GM18526 (cell line): ENCODE data around the gene MERTK.

Experiments
- POLR2A ChIP-seq: IDR thresholded peaks from 3 replicates; pipeline ENCODE4 v1.6.1; 2011; ENCODE audit not compliant: insufficient read length; ENCODE audit errors: extremely low read depth

The MERTK gene

DNA sequence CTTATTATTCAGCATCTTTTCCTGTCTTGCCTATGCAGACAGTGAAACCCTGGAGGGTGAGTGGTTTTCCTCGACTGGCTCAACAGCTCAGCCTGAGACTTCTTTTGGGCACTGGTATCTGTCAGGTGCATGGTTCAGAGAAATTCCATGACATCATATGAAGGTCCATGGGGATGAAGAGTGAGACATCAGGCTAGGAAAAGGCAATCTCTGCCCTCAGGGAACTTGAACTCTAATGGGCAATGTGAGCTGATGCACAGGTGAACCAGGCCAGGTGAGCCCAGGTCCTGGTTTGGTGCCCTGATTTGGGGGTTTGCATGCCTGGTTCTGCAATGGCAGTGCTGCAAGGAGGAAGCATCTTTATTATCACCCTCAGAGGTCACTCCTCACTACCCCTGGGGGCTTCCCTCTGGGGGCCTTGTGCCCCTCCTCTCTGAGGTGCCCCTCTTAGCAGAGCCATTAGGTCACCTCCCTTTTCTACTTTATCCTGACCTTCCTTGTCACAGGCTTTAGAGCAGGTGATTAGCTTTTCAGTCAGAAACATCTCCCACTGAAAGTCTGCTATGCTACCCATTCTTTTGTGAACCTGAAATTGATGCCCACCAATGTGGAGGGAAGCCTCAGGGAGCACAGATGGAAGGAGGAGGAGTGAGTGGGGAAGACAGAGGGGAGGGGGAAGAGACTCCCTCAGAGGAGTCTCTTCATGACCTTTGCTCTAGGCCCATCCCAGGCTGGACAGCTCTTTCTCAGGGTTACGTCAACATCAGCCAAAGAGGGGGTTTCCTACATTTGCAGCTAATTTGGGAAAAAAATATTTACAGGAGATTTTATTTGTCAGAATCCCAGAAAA lies 47.3 kb downstream of the MERTK start:
- no peak for TF ChIP-seq POLR2A

DNA sequence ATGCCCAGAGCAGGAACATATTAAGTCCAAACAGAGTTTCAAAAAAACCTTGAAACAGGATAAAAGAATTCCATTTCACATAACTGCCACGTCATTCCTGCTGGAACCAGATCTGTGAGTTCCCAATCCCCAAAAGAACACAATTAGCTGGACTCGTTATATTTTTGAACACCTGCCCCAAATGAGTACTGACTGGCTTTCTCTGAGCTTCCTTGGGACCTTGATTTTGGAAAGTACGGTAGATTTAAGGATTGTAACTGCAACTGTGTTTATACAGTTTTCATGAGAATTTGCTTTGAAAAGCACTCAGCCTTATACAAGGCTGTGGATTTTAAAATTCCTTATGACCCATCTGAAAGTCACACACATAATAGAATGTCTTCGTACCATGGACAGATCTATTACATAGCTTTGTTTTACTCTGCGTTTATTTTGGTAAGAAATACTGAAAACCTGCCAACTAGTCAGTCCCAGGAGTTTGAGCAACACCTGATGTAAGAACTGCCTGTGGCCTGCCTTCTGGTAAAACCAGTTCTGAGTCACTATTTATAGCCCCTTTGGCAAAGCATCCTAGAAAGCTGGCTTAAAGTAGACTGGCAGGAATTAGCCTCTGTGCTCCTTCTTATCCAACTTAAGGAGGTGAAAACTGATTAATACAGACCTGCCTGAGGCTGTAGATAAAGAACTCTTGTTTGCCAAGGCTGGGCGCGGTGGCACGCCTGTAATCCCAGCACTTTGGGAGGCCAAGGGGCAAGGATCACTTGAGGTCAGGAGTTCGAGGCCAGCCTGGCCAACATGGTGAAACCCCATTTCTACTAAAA lies 48.1 kb downstream of the MERTK start:
- TF ChIP-seq POLR2A = no peak

DNA sequence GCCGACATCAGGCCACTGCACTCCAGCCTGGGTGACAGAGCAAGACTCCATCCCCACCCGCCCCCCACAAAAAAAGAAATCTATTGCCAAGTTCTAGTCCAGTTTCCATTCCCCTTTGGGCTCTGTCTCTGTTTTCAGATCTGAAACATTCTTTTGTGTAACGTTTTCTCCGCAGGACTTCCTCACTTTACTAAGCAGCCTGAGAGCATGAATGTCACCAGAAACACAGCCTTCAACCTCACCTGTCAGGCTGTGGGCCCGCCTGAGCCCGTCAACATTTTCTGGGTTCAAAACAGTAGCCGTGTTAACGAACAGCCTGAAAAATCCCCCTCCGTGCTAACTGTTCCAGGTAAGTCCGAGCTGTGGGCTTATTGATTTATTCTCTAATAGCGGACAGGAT lies 48.8 kb downstream of the MERTK start:
- no peak for TF ChIP-seq POLR2A

DNA sequence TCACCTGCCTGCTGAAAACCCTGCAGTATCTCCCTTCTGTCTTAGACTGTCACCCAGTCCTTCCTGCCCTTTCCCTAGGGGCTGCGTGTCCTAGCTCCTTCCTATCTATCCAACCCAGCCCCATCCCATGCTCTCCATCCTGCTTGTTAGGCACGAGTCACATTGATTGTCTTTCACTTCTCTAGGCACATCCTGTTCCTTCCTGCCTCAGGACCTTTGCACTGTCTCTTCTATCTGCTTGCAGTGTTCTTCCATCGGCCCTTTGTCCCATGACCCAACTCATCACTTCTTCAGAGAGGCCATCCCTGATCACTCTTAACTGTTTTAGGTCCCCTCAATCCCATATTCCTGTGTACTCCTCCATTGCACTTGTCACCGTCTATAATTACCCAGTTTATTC lies 50.4 kb downstream of the MERTK start:
- no peak for TF ChIP-seq POLR2A

DNA sequence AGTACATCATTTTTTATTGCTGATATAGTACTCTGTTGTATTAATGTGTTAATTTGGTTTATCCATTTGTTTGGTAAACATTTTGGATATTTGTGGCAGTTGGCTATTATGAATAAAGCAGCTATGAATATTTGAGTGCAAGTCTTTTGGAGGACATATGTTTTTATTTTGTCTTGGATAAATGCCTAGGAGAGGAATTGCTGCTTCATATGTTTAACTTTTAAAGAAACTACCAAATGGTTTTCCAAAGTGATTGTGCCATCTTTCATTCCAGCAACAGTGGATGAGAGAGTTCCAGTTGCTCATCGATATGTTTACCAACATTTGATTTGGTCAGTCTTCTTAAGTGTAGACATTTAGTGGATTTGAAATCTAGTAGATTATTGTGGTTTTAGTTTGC lies 51.8 kb downstream of the MERTK start:
- TF ChIP-seq POLR2A = no peak

DNA sequence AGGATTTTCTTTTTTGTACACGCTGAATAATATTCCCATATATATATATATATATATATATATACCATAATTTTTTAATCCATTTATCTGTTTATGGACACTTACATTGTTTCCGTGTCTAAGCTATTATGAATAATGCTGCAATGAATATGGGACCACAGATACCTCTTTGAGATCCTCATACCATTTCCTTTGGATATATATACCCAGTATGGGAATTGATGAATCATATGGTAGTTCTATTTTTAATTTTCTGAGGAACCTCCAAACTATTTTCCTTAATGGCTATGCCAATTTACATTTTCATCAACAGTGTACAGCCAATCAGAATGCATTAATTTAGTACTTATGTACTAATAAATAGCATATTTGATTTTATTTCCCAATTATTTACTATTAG lies 53.1 kb downstream of the MERTK start:
- TF ChIP-seq POLR2A = no peak

DNA sequence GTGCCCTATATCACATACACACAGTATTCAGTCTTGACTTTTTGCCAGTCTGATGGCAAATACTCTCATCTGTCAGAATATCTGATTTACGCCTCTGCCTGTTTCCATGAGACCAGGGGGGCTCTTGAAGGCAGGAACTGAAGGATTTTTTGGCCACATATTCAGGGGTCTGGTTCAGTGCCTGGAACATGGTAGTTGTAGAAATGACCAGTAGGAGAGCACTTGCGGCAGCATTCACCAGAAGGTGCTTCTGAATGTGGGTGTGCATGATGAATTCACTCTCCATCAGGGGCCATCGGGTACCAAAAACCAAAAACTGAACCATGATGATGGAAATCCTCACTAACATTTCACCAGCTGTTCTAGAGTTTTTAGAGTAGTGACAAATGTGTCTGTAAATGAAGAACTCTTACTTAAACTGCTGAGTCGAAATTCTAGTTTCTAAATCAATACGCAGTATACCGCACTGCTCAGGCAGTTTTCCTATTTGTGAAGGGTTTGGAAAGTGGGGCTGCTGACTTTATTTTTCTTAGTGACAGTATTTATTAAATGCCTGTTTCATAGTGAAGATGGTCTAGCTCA lies 54.6 kb downstream of the MERTK start:
- TF ChIP-seq POLR2A = no peak

DNA sequence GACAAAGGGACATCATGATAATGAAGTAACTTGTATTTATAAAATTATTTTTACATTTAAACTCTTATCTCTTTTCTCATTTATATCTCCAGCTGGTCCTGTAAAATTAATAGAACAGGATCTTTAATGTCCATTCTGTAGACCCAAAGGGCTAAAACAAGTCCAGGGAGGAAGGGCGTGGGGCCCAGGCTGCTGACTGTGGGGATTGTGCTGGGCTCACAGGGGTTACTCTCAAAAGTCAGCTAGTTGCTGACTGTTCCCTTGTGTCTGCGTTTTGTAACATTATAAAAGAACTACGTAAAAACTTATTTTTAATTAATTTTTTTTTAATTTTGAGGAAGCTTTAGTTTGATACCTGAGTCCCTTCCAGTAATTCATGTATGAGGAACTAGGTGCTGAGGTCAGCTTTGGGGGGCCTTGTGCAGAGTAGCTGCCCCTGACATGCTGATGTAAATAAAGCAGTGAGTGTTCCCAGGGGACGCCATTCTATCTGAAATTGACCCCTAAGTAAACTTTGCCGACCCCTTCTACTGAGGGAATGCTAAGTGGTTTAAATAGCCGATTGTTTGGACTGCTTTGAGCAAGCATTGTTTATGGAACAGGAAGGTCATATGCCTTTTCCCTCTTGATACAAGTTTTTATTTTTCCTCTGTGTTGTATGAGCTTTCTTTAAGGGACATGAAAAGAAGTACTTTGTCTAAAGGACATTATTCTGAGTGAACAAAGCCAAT lies 56.4 kb downstream of the MERTK start:
- TF ChIP-seq POLR2A = no peak

DNA sequence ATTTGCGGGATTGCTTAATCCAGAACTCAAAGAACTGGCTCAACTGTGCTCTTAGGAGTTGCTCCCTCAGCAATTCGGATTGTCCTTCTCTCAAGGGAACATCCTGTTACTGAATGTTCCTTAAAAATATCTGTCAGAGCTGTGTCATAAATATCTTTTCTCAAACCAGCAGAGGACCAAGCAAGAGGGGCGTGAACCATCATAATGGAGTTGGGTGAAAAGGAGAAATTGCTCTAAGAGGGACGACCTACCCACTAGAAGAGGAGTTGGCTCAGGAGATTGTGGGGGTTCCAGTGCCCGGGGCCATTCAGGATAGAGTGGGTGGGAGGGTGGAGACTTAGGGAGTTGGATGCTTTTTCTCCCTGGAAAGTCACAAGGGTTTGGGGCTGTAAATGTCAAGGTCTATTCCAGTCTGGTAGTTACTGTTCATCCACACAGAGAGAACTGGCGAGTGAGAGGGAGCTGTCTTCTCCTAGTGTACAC lies 59.5 kb downstream of the MERTK start:
- no peak for TF ChIP-seq POLR2A

DNA sequence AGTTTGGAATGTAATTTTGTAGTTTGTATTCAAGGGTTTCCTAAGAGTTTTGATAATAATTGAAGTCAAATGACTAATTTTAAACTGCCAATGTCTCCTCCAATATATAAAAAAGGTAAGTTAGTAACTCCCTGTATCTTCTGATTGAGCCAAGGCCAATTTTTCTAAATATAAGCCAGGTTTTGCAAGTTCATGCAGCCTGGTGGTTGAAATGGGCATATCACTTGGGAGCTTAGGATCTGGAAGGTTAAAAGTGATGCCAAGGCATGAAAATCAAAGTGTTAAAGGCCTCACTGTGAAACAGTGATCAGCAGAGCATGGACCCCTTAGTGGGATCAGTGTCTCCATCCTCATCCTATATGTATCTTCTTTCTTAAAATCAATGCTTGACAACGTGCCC lies 60.5 kb downstream of the MERTK start:
- TF ChIP-seq POLR2A = no peak

DNA sequence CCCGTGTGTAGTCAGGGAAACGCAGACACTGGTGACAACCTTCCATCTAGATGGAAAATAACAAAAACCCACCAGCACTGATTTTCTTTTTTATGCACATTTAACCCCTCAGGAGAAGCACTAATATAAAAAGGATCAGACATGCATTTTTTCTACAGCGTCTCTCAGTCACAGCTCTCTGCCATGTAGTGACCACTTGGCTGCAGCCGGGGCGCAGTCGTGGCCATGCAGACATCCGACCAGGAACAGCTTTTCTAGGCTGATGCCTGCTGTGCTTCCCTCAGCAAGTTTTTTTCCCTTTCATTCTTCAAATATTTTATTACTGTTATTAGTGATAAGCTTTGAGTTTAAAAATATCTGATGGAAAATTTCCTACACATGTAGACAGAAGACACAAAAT lies 63.3 kb downstream of the MERTK start:
- no peak for TF ChIP-seq POLR2A

DNA sequence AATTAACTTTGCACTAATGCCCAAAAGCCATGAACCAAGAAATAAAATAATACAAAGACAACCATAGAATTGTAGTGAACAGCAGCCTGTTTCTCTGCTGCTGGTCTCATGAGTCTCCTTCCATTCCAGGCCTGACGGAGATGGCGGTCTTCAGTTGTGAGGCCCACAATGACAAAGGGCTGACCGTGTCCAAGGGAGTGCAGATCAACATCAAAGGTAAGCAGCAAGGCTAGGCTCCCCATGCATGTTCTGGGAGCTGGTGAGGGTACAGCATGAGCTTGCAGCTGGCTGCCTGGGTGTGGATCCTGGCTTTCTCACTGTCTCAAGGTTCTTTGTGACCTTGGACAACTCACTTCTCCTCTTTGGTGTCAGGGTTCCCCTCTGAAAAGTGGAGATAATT lies 66.7 kb downstream of the MERTK start:
- TF ChIP-seq POLR2A = no peak

DNA sequence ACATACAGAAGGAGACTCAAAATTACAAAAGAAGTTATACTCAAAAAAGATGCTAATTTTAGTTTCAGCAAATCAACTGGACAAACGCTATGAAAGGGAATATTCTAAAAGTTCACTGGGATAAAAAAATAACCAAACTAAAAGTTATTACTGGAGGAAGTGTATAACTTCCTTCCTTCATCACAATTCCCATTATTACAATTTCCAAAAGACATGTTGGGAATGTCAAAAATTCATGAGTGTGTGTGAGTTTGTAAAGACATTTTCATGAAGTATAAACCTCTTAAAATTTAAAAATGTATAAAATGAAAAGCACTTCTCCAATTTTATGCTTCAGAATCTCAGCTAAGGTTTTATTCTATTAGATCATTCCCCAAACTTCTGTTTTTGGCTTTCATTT lies 67.8 kb downstream of the MERTK start:
- no peak for TF ChIP-seq POLR2A

DNA sequence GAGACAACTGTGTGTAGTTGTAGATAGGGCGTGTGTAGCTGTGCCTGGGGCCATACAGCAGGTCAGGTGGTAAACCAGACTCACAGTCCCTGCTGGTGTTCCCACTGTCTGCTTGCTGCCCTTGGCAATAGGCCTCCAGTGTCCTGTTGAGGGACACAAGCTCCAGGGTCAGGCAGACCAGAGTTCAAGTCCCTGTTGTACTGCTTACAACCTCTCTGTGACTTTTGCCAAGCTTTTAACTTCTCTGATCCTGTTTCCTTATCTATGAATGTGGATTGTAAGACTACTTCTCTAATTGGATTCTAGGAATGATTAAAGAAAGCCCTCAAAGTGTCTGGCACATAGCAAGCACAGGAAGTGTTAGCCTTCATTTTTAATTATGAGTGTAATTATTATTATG lies 68.6 kb downstream of the MERTK start:
- TF ChIP-seq POLR2A = no peak

DNA sequence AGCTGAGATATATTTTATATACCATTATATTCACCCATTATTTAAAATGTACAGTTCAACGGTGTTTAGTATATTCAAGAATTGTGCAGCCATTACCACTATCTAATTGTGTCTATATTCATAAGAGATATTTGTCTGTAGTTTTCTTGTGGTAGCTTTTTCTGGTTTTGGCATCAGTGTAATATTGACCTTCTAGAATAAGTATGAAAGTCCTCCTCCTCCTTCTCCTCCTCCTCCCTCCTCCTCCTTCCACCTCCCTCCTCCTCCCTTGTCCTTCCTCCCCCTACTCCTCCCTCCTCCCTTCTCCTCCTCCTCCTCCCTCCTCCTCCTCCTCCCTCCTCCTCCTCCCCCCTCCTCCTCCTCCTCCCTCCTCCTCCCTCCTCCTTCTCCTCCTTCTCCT lies 72.0 kb downstream of the MERTK start:
- TF ChIP-seq POLR2A = no peak
